Measurements from ENCODE around the gene CCSER1. TPM values are rescaled to one million over a fixed set of nuclear protein-coding genes. Genes with fewer than 3 reads are reported as not detected.

Gene CCSER1
- total and polyA plus RNA-seq, 7 donors: 0.06 to 2.5 (median 0.30) TPM

- H3K27ac ChIP-seq: no peak overlapping the region
- intact Hi-C loops (cut with DNase I): no loop called here
- no peak for TF ChIP-seq CTCF (IDR thresholded peaks at IDR 0.05)
Measured at GRCh38 chr4:90187148-90187884, 60.1 kb downstream of the CCSER1 start.

GRCh38 chr4:90189178-90189577 lies 62.0 kb downstream of the CCSER1 start:
- Histone ChIP-seq H3K27ac (no peak overlapping the region), H3K4me1 (no peaks in the 10 kb centered on the region), H3K27me3 (ENCODE audit: insufficient read depth in 3 of 3, low read length in 2 of 3) (no peaks in the 10 kb centered on the region), H3K9me3 (no peaks in the 10 kb centered on the region), H3K36me3 (ENCODE audit: insufficient read depth in 1 of 2, low read depth in 1 of 2) (no peaks in the 10 kb centered on the region), H3K4me3 (no peak overlapping the region)
- no peak for TF ChIP-seq CTCF (IDR thresholded peaks at IDR 0.05)
- no peak for ATAC-seq
- no peak for DNase-seq
- WGBS, 3 donors: 67 to 75% (median 75%) methylated on average over 3 of the region's 3 CpGs
- intact Hi-C loops (cut with DNase I): no loop called here

More at GRCh38 chr4:90187148-90187884, 60.1 kb downstream of the CCSER1 start:
- H3K4me1 ChIP-seq: no peaks in the 10 kb centered on the region
- H3K27me3 ChIP-seq (ENCODE audit: insufficient read depth in 3 of 3, low read length in 2 of 3): no peaks in the 10 kb centered on the region
- no peaks in the 10 kb centered on the region for H3K36me3 ChIP-seq (ENCODE audit: insufficient read depth in 1 of 2, low read depth in 1 of 2)
- DNase-seq: no peak
- no peak for ATAC-seq
- 28 to 46% (median 32%) methylated on average over 5 of the region's 5 CpGs for WGBS, 3 donors
- no peak overlapping the region for H3K4me3 ChIP-seq
- no peaks in the 10 kb centered on the region for H3K9me3 ChIP-seq

GRCh38 chr4:90189946-90190345 lies 62.8 kb downstream of the CCSER1 start:
- DNase-seq: no peak
- Histone ChIP-seq H3K27me3 (ENCODE audit: insufficient read depth in 3 of 3, low read length in 2 of 3) (no peaks in the 10 kb centered on the region), H3K36me3 (ENCODE audit: insufficient read depth in 1 of 2, low read depth in 1 of 2) (no peaks in the 10 kb centered on the region), H3K4me1 (no peaks in the 10 kb centered on the region), H3K27ac (no peak overlapping the region), H3K4me3 (no peak overlapping the region), H3K9me3 (no peaks in the 10 kb centered on the region)
- no peak for TF ChIP-seq CTCF (IDR thresholded peaks at IDR 0.05)
- ATAC-seq: no peak
- intact Hi-C loops (cut with DNase I): no loop called here
- WGBS, 3 donors: 74 to 81% (median 79%) methylated on average over 4 of the region's 4 CpGs

GRCh38 chr4:90190525-90190924 lies 63.3 kb downstream of the CCSER1 start:
- H3K36me3 ChIP-seq (ENCODE audit: insufficient read depth in 1 of 2, low read depth in 1 of 2): no peaks in the 10 kb centered on the region
- 51 to 77% (median 76%) methylated on average over 1 of the region's 1 CpG for WGBS, 3 donors
- DNase-seq: no peak
- no peak overlapping the region for H3K27ac ChIP-seq
- no peak for ATAC-seq
- H3K27me3 ChIP-seq (ENCODE audit: insufficient read depth in 3 of 3, low read length in 2 of 3): no peaks in the 10 kb centered on the region
- H3K9me3 ChIP-seq: no peaks in the 10 kb centered on the region
- no peaks in the 10 kb centered on the region for H3K4me1 ChIP-seq
- H3K4me3 ChIP-seq: no peak overlapping the region
- intact Hi-C loops (cut with DNase I): no loop called here
- TF ChIP-seq CTCF (IDR thresholded peaks at IDR 0.05): no peak
